ENCODE data around the gene IGFBPL1.

Gene IGFBPL1

GRCh38 chr9:38432922-38433510 is 8.8 kb upstream of the IGFBPL1 start:
- DNase-seq, result no peak

GRCh38 chr9:38431116-38431515 is 6.9 kb upstream of the IGFBPL1 start:
- no peak for DNase-seq

DNA sequence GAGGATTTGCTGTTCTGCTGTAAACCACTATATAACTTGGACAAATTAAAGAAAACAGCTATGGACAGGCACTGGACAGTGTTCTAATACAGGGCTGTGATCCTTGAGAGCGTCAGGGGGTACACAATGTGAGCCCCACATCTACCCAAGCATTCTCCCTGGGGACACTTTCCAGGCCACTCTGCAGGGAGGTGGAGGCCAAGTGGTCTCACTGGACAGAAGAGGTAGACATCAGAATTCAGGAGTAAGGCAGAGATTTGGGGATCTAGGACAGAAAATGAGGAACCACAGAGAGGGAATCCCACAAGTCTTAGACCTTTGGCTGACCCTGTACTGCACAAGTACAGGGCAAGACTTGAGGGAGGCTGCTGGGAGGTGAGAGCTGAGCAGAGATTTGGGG is 3.8 kb upstream of the IGFBPL1 start:
- no peak for DNase-seq

GRCh38 chr9:38424918-38425317 is 664 bp upstream of the IGFBPL1 start:
- no peak for DNase-seq

GRCh38 chr9:38423273-38423972 is 831 bp downstream of the IGFBPL1 start:
- DNase-seq, result peak in 5 of 56 donors; percentile 17 to 58 (median 20)

DNA sequence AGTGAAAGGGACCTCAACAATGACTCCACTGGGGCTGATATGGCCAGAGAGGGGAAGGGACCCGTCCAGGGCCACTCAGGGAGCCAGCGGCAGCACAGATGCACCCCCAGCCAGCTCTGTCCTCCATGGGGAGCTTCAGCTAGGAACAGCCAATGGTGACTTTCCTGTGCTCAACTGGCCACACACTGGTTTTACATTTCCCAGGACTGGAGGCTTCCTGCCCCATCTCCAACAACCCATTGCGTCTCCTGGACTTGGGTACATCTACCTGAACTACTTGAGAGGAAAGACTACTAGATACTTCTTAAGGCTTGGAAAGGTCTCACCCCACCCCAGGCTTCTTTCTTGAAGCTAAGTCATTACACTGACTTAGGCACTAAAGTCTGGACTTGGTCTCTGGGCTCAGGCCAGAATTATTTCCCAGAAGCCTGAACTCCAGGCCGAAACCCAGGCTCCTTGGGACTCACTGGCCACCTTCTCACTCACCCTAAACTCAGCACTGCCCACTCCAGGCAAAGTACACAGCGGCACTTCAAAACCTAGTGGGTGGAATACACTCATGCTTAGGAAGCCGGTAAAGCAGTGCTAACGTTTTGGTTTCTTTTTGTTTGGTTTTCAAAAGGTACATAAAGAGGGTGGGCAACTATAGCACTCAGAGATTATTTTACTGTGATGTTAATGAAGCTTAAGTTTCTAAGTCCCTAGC is 1.5 kb downstream of the IGFBPL1 start:
- no peak for DNase-seq

GRCh38 chr9:38421498-38422211 is 2.6 kb downstream of the IGFBPL1 start:
- DNase-seq, result peak in 7 of 56 donors; percentile 8 to 38 (median 24)

GRCh38 chr9:38419181-38419580 is 5.1 kb downstream of the IGFBPL1 start:
- peak in 5 of 56 donors; percentile 4 to 30 (median 18) for DNase-seq

DNA sequence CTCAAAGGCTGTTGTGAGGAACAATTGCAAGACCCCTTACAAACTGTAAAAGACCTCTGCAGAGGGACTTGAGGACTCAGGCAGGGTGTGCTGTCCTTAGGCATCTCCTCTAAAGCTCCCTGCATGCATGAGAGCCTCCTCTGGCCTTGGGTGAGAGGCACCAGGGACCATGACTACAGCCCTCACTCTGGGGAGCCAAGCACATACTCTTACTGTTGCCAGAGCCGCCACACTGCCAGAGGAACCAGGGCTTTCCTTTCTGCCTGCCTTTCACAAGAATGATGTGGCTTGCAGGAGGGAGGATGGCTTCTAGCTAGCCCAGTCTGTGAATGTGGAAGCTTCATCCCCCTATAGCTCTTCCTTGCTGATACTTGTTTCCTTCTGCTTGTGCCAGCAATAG is 5.9 kb downstream of the IGFBPL1 start:
- DNase-seq, result no peak

DNA sequence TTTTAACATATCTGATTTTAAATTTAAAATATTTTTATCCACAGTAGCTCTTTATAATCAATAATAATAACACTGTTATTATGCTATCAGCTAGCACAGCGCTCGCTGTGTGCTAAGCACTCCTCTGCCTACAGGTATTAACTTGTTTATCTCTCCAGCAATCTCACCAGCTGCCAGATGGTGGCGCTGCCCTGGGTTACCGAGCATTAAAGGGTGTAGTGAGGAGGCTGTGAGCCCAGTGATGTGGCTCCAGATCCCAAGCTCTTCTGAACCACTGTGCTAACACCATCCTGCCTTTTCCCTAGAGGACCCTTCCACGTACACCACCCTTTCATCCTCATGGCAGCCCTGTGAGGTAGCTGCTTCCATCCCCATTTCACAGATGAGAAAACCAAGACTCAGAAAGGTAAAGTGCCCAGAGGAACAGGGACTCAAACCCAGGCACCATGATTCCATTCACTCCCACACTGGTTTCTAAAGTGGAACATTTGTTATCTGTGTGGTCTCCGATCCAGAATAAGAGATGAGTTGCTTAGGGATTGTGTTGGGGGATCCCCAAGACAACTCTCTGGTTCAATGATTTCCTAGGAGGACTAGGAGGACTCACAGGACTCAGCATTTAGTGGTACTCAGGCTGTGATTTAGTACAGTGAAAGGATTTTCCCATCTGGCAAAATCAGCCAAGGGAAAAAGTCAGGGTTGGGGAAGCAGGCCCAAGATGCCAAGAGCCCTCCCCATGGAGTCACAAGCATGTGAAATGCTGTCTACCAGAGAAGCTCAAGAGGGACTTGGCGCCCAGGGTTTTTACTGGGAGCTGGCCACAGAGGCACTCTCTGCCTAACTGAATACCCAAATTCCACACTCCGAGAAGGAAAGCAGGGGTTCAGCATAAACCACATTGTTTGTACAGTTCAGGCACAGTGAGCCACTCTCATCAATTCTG is 7.0 kb downstream of the IGFBPL1 start:
- DNase-seq, result peak in 3 of 56 donors; percentile 4 to 17 (median 8)

GRCh38 chr9:38416461-38416860 is 7.8 kb downstream of the IGFBPL1 start:
- DNase-seq, result no peak

GRCh38 chr9:38415856-38416255 is 8.4 kb downstream of the IGFBPL1 start:
- DNase-seq, result peak in 3 of 56 donors; percentile 14 to 26 (median 19)

- peak in 7 of 56 donors; percentile 10 to 35 (median 27) for DNase-seq
Observed at GRCh38 chr9:38414040-38414723, 10.1 kb downstream of the IGFBPL1 start.

- DNase-seq, result no peak
Observed at GRCh38 chr9:38413283-38413682, 11.0 kb downstream of the IGFBPL1 start.

- no peak for DNase-seq
Observed at GRCh38 chr9:38412751-38413150, 11.5 kb downstream of the IGFBPL1 start.

DNA sequence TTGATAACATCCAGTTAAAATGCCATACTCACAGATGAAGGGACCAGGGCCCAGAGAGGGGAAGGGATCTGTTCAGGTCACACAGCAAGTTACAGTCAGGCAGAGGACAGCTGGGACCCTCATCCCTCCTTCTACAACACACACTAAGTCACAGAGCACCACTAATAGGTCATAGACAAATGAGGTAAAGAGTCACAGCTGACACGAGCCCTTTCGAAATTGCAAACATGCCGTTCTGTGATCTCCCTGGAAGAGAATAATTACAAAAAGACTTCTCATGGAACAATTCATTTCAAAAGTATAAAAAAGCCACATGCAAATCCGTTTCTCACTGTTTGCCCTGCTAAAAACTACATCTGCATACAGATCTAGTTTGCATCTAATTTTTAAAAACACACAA is 15.5 kb downstream of the IGFBPL1 start:
- DNase-seq, result no peak

DNA sequence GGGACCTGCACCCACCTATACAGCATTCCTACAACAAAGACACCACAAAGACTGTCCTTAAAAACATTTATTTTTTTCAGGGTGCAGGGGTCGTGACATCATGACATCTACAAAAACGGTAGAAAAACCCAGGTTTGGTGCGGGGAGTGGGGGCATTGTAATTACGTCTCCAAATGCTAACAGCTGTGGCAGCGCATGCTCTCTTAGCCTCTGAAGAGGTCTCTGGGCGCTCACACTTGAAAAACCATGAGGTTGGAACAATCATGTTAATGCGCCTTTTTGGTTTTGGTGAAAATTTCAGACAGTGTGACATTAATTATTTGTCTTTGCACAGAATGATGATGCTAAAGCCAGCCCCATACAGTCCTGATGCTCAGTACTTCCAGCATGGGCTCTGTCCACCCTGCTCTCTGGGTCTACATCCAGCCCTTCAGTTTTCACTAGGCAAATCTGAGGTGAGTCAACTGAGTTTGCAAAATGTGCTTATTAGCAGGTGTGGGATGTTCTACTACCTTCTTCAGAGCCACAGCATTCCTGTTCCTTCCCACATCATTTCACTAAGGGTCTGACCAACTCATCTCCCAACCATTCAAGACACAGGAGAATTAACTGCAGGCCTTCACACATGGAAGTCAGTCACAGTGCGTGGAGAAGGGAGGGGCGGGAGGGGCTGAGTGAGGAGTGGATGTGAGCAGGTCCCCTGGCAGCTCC is 17.6 kb downstream of the IGFBPL1 start:
- DNase-seq, result no peak

GRCh38 chr9:38405785-38406184 is 18.5 kb downstream of the IGFBPL1 start:
- no peak for DNase-seq

DNA sequence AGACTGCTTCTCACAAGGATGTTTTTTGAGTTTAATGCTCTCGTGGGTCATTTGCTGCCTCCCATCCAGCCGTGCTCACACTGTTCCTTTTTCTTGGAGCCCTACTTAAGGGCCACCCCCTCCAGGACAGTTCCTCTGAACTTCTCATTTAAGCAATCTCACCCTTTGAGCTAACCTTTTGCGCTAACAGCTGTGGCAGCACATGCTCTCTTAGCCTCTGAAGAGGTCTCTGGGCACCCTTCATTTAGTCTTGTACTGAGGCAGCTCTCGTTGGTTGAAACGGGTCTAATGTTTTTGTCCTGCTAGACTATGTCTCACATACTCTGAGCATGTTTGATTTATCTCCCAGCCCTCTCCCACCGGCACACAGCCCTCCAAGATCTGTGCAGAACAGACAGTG is 19.9 kb downstream of the IGFBPL1 start:
- DNase-seq, result no peak
